ENCODE measurements around the gene PCBP4. TPM values are rescaled to one million over a fixed set of nuclear protein-coding genes. Genes with fewer than 3 reads are reported as not detected.

PCBP4 gene
- polyA plus RNA-seq, 3 donors from 2014 or later, result 7.2 to 12.7 (median 9.3) TPM

DNA sequence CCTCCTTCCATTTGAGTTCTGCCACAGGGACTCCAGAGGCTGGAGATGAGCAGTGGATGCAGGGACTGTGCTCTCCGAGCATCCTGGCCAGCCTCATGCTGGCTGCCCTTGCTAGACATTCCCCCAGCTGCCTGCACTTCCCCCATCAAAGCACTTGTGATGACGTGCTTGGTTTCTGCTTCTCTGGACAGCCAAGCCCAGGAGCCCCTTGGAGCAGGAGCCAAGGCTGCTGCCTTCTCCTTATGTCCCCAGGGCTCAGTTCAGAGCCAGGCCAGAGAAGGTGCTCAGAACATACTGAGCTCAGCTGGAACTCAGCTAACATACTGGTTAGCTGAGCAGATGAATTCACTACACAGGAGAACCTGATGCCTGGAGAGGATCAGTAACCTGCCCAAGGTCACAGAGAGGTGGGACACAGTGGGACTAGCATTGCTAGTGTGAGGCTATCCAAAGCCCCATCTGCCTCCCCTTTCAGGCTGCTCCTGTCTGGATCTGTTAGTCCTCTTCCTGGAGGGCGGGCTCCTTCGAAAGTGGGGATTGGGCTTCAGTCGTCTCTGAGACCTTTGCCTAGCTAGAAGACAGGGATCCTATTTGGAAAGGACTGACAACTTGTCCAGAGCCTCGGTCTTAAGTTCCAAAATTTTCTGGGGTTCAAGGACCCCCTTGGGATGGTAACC is 4.3 kb downstream of the PCBP4 start:
- Mint-ChIP-seq H3K4me1 (peaks cover 0 to 13% of the 10 kb centered on the region in 2 donors), H3K4me3 (no peak overlapping the region), H3K27me3 (ENCODE audit: low read depth in 3 of 3) (peaks cover 3 to 8% (median 6%) of the 10 kb centered on the region in 3 donors), H3K36me3 (peaks cover 0 to 4% (median 0%) of the 10 kb centered on the region in 3 donors), H3K27ac (no peak overlapping the region), H3K9me3 (no peaks in the 10 kb centered on the region)
- no peak for DNase-seq

DNA sequence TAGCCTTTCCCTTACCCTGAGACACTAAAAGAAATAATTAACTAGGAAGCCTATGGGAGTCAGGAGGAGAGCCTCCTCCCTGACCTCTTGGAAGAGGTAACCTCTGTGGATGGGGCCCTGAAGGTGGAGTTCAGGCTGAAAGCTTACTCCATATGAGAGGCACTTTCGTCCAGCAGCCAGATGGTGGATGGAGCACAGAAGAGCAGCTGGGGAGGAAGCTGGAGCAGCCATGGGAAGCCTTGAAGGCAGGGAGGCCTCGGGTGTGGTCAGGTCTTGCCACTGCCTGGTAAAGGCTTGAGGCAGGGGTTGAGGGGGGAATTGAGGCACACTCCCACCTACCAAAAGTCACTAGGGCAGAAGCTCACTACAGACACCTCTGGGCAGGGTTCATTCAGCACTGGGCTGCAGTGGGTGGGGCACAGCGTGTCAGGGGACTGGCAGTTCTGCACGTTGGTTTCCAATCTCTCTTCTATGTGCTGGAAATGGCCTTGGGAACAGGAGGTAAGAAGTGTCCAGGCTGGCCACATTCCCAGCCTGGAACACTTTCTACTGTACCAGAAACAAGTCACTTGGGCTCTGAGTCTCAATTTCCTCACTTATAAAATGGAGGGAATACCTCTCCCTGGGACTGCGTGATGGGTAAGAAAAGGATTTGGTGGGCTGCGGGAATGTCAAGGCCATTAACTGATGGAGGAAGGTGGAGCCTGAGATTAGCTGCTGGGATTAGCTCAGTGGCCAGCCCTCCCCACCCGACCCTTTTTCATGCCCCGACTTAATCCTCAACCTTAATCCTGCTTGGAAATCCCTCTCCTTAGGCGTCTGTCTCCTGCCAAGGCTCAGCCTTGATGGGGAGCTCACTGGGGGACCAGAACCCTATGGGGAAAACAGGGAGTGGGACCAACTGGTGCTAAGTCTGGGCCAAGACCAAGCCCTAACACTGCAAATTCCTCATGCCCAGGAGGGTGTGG is 5.4 kb downstream of the PCBP4 start:
- no peak for DNase-seq
- peak overlapping the region in 1 of 6 donors; percentile 13 for H3K27ac Mint-ChIP-seq
- peaks cover 0 to 4% (median 0%) of the 10 kb centered on the region in 3 donors for H3K36me3 Mint-ChIP-seq
- H3K4me3 Mint-ChIP-seq, result no peak overlapping the region
- no peaks in the 10 kb centered on the region for H3K9me3 Mint-ChIP-seq
- H3K27me3 Mint-ChIP-seq (ENCODE audit: low read depth in 3 of 3), result peaks cover 3 to 10% (median 7%) of the 10 kb centered on the region in 3 donors
- H3K4me1 Mint-ChIP-seq, result peaks cover 0 to 12% of the 10 kb centered on the region in 2 donors

DNA sequence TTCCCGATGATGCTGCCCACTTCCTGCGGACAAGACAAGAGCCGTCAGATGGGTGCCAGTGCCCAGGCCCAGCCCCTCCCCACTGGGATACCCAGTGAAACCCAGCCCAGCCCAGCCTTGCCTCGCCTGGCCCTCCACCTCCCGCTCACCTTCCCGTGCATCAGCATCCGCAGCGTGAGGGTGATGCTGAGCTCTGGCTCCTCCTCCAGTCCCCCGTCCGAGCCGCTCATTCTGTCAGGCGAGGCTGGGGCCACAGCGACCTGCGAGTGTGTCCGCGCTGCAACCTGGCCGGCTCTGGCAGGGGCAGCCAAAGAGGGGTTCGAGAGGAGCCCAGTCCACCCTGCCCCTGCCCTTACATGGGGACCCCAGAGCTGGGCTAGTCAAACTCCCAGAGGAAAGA is 6.2 kb downstream of the PCBP4 start:
- Mint-ChIP-seq H3K36me3 (peaks cover 0 to 4% (median 0%) of the 10 kb centered on the region in 3 donors), H3K27ac (no peak overlapping the region), H3K4me3 (no peak overlapping the region), H3K27me3 (ENCODE audit: low read depth in 3 of 3) (peaks cover 3 to 10% (median 8%) of the 10 kb centered on the region in 3 donors), H3K9me3 (no peaks in the 10 kb centered on the region), H3K4me1 (peaks cover 0 to 13% of the 10 kb centered on the region in 2 donors)
- DNase-seq, result no peak

DNA sequence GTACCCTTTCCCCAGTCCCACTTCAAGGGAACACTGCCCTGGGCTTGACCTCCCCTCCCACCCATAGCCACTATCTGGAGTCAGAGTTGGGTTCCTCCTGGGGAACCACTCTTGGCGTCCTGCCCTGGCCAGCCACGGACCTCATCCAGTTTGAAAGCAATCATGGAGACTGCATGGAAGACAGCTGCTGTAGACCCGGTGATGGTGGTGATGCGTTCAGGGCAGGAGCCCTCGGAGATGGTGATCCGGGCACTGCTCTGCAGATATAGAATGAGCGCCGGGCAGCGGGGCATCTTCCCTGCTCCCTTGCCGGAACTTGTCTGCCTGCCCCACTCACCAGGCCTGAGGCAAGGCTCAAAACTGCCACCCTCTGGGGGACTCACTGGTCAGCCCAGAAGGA is 6.9 kb downstream of the PCBP4 start:
- Mint-ChIP-seq H3K9me3 (no peaks in the 10 kb centered on the region), H3K4me3 (no peak overlapping the region), H3K36me3 (peaks cover 0 to 4% (median 0%) of the 10 kb centered on the region in 3 donors), H3K27me3 (ENCODE audit: low read depth in 3 of 3) (peaks cover 3 to 10% (median 7%) of the 10 kb centered on the region in 3 donors), H3K4me1 (peaks cover 0 to 9% of the 10 kb centered on the region in 2 donors), H3K27ac (no peak overlapping the region)
- no peak for DNase-seq

DNA sequence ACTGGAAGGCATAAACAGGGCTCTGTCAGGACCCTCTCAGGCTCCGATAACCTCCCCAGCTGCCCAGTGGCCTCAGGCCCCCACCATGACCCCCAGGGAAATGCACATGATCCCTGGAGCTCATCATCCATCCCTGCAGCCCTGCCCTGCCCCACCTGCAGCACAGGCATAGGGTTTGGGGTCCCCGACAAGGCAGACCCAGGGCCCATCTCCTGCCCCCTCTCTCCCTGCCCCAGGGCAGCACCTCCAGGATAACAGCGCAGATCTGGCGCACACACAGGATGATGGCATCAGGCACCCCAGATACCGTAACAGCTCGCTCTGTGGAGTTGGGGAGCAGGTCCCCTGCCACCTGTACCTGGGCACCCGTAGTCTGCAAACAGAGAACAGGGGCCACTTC is 7.6 kb downstream of the PCBP4 start:
- Mint-ChIP-seq H3K9me3 (no peaks in the 10 kb centered on the region), H3K4me1 (peaks cover 0 to 9% of the 10 kb centered on the region in 2 donors), H3K4me3 (no peak overlapping the region), H3K36me3 (peaks cover 0 to 4% (median 0%) of the 10 kb centered on the region in 3 donors), H3K27ac (no peak overlapping the region), H3K27me3 (ENCODE audit: low read depth in 3 of 3) (peaks cover 5 to 6% (median 6%) of the 10 kb centered on the region in 3 donors)
- DNase-seq, result no peak

DNA sequence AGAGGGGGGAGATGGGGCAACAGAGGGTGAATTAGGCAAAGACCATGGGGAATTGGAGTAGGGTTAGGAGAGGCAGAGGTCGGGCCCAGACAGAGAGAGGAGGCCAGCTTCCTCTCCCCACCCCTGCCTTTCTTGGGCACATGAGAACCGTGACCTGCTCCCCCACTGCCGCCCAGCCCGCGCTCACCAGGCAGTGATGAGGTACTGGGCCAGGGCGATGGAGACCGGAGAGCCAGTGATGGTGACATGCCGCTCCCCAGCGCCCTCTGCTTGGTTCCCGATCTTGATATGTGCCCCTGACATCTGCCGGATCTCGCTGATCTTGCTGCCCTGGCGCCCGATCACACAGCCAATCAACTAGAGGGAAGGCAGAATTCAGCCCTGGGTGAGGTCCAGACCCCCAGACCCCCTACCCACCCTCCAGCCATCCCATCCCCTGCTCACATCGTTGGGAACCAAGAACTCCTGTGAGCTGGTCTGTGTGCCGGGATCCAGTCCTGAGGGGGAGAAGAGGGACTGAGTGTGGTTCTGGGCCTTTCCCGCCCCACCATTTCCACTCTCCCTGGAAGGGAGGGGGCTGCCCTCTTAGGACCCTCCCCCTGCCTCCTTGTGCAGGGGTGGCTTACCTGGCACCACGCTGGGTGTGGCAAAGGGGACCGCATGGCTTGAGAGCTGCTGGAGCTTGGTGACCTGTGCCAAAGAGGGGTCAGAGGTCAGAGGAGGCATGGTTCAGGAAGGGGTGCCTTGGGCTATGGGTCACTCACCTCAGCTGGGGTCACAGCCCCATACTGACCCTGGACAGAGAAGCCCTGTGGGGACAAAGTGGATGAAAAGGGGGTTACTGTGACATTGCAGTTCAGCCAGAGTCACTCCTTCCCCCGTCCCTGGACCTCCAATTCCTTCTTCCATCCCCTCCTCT is 8.4 kb downstream of the PCBP4 start:
- Mint-ChIP-seq H3K9me3 (no peaks in the 10 kb centered on the region), H3K4me3 (no peak overlapping the region), H3K27me3 (ENCODE audit: low read depth in 3 of 3) (peaks cover 10 to 13% (median 13%) of the 10 kb centered on the region in 3 donors), H3K27ac (no peak overlapping the region), H3K4me1 (peaks cover 0 to 9% of the 10 kb centered on the region in 2 donors), H3K36me3 (peaks cover 0 to 4% (median 3%) of the 10 kb centered on the region in 3 donors)
- no peak for DNase-seq

DNA sequence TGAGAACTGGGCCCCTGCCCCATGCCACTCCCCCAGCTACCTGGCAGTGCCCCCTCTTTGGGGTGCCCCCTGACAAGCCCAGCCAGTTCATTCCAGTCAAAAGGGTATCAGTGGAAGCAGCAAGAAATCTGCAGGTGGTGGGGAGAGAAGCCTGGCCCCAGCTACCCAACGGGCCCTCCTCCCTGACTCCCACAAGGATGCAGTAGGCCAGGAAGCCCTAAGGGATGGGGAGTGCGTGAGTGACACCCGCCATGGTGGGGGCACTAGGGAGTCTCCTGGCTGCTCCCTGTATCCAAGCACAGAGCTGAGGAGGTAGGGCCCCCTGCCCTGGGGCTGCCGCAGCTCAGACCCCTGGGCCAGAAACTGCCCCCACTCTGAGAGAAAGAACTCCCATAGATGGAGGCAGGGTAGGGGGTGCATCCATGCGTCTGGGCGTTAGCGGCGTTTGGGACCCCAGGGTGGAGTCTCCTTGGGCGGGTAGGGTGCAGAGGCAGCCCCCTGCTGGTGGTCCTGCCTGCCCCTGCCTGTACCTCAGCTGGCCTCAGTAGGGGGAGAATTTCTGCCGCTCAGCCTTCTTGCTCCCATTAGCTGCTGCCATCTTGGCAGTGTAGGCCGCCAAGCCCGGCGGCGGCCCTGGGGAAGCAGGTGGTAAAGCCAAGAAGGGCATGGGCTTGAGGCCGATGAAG is 9.6 kb downstream of the PCBP4 start:
- Mint-ChIP-seq H3K4me1 (peaks cover 0 to 9% of the 10 kb centered on the region in 2 donors), H3K27ac (no peak overlapping the region), H3K4me3 (no peak overlapping the region), H3K36me3 (peaks cover 0 to 7% (median 4%) of the 10 kb centered on the region in 3 donors), H3K27me3 (ENCODE audit: low read depth in 3 of 3) (peaks cover 12 to 16% (median 13%) of the 10 kb centered on the region in 3 donors), H3K9me3 (no peaks in the 10 kb centered on the region)
- no peak for DNase-seq

DNA sequence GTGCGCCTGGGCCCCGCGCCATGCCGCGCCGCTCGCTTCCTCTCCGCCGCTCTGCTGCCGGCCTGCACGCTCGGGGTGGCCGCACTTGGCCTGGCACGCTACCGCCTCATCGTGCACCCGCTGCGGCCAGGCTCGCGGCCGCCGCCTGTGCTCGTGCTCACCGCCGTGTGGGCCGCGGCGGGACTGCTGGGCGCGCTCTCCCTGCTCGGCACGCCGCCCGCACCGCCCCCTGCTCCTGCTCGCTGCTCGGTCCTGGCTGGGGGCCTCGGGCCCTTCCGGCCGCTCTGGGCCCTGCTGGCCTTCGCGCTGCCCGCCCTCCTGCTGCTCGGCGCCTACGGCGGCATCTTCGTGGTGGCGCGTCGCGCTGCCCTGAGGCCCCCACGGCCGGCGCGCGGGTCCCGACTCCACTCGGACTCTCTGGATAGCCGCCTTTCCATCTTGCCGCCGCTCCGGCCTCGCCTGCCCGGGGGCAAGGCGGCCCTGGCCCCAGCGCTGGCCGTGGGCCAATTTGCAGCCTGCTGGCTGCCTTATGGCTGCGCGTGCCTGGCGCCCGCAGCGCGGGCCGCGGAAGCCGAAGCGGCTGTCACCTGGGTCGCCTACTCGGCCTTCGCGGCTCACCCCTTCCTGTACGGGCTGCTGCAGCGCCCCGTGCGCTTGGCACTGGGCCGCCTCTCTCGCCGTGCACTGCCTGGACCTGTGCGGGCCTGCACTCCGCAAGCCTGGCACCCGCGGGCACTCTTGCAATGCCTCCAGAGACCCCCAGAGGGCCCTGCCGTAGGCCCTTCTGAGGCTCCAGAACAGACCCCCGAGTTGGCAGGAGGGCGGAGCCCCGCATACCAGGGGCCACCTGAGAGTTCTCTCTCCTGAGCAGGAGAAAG is 11.1 kb downstream of the PCBP4 start:
- DNase-seq, result peak in 2 of 3 donors; percentile 27 to 44
- Mint-ChIP-seq H3K4me1 (peaks cover 0 to 9% of the 10 kb centered on the region in 2 donors), H3K9me3 (no peaks in the 10 kb centered on the region), H3K27me3 (ENCODE audit: low read depth in 3 of 3) (peaks cover 11 to 18% (median 13%) of the 10 kb centered on the region in 3 donors), H3K36me3 (peaks cover 0 to 7% (median 4%) of the 10 kb centered on the region in 3 donors), H3K4me3 (peak overlapping the region in 3 of 5 donors; percentile 12 to 41 (median 30)), H3K27ac (no peak overlapping the region)

DNA sequence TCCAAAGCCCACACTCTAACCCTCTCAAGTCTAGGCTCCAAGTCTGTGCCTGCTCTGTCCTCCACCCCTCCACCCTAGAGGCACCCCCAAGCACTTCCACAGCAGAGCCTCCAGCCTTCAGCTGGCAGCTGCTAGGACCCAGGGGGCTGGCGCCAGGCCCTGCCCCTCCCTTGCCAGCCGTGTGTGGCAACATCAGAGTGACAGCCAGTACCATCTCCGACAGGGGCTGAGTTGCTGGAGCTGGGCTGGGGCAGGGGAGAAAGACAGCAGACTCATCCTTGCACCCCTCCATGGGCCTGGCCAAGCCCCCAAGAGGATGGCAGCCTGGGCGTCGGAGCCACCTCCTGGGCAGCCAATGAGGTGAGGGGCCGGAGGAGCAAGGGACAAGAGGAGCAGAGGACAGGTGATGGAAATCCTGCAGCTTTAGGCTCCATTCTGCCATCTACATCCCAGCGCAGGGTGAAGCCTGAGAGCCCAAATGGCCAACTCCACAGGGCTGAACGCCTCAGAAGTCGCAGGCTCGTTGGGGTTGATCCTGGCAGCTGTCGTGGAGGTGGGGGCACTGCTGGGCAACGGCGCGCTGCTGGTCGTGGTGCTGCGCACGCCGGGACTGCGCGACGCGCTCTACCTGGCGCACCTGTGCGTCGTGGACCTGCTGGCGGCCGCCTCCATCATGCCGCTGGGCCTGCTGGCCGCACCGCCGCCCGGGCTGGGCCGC is 11.9 kb downstream of the PCBP4 start, which contains the start of gene GPR62:
TSS of gene GPR62 (plus strand) at position 207 of the 718 bp plus-strand sequence. CDS start at position 479, 272 bp downstream.
- Mint-ChIP-seq H3K36me3 (peaks cover 0 to 7% (median 4%) of the 10 kb centered on the region in 3 donors), H3K4me3 (peak within 1 kb of the TSS in 1 of 5 donors; percentile 27), H3K27me3 (ENCODE audit: low read depth in 3 of 3) (peaks cover 11 to 18% (median 13%) of the 10 kb centered on the region in 3 donors), H3K27ac (no peak within 1 kb of the TSS), H3K4me1 (peaks cover 0 to 9% of the 10 kb centered on the region in 2 donors), H3K9me3 (no peaks in the 10 kb centered on the region)
- no peak for DNase-seq

DNA sequence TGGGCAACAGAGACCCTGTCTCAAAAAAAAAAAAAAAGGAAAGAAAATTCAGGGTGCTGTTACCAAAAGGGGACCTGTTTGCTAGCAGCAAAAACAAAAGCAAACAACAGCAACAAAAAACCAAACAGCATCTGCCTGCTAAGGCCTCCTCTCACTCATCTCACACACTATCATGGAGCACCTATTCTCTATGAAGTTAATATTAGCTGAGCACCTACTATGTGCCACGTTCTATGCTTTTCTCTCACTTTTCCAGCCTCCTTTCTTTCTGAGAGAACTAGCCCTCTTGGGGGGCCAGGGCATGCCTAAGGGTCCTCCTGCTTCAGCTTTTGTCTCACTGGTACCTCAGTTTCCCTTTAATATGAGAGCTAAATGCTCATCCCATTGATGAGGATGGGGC is 12.5 kb downstream of the PCBP4 start:
- peaks cover 11 to 18% (median 13%) of the 10 kb centered on the region in 3 donors for H3K27me3 Mint-ChIP-seq (ENCODE audit: low read depth in 3 of 3)
- peaks cover 0 to 9% of the 10 kb centered on the region in 2 donors for H3K4me1 Mint-ChIP-seq
- no peaks in the 10 kb centered on the region for H3K9me3 Mint-ChIP-seq
- peak overlapping the region in 1 of 5 donors; percentile 27 for H3K4me3 Mint-ChIP-seq
- DNase-seq, result no peak
- H3K36me3 Mint-ChIP-seq, result peaks cover 0 to 7% (median 4%) of the 10 kb centered on the region in 3 donors
- H3K27ac Mint-ChIP-seq, result no peak overlapping the region

DNA sequence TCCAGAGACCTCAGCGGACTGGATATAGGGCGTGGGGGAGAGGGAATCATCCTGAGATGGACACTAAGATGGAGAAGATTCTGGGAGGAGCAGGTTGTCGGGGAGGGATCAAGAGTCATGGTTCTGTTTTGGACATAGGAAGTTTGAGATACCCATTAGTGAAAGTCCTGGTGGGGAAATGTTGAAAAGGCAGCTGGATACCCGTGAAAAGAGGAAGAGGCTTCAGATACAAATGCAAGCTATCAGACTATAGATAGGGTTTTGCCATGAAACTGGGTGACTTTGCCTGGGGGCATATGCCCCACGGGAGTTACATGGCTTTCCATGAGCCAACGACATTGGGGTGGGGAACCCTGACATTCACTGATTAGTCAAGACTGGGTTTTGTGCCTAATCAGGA is 13.1 kb downstream of the PCBP4 start:
- Mint-ChIP-seq H3K27me3 (ENCODE audit: low read depth in 3 of 3) (peaks cover 11 to 18% (median 13%) of the 10 kb centered on the region in 3 donors), H3K4me3 (peak overlapping the region in 1 of 5 donors; percentile 27), H3K27ac (no peak overlapping the region)

More for the DNA sequence above, 13.1 kb downstream of the PCBP4 start:
- Mint-ChIP-seq H3K4me1 (peaks cover 0 to 9% of the 10 kb centered on the region in 2 donors), H3K36me3 (peaks cover 0 to 7% (median 4%) of the 10 kb centered on the region in 3 donors), H3K9me3 (no peaks in the 10 kb centered on the region)
- DNase-seq, result no peak

Data from immature natural killer cell (primary cell).